ENCODE measurements around the gene TIMM13.
"Not testable (repeated sequence)": the region's sequence is repeated elsewhere in the genome, so short reads cannot be mapped to it uniquely, and the experiment has no call there.

TIMM13 gene

GRCh38 chr19:2427429-2428320, at the start of gene TIMM13:
Gene TIMM13, minus strand, starts transcription at chr19:2427586. Its CDS starts 53 bp downstream, at chr19:2427533.
- DNase-seq = peak; percentile 80

GRCh38 chr19:2476451-2477140, 49.2 kb upstream of the TIMM13 start:
- no peak for DNase-seq

- peak; percentile 72 for DNase-seq
Observed at GRCh38 chr19:2475702-2476450, 48.5 kb upstream of the TIMM13 start, which contains the start of gene GADD45B. Gene GADD45B, plus strand, starts transcription at chr19:2476127. Its CDS starts 232 bp downstream, at chr19:2476359.

- no peak for DNase-seq
Observed at GRCh38 chr19:2475018-2475701, 47.8 kb upstream of the TIMM13 start.

- DNase-seq = no peak
Observed at GRCh38 chr19:2474232-2475017, 47.0 kb upstream of the TIMM13 start.

- not testable (repeated sequence) for DNase-seq
Observed at GRCh38 chr19:2469915-2470200, 42.5 kb upstream of the TIMM13 start.

GRCh38 chr19:2469102-2469914, 41.9 kb upstream of the TIMM13 start:
- DNase-seq = no peak

- no peak for DNase-seq
Observed at GRCh38 chr19:2468596-2468995, 41.2 kb upstream of the TIMM13 start.

- no peak for DNase-seq
Observed at GRCh38 chr19:2464389-2464788, 37.0 kb upstream of the TIMM13 start.

GRCh38 chr19:2463694-2464093, 36.3 kb upstream of the TIMM13 start:
- DNase-seq = not testable (repeated sequence)

- no peak for DNase-seq
Observed at GRCh38 chr19:2462635-2463421, 35.4 kb upstream of the TIMM13 start.

GRCh38 chr19:2461751-2462634, 34.6 kb upstream of the TIMM13 start:
- DNase-seq = no peak

GRCh38 chr19:2460245-2460644, 32.9 kb upstream of the TIMM13 start:
- no peak for DNase-seq

GRCh38 chr19:2458776-2459175, 31.4 kb upstream of the TIMM13 start:
- DNase-seq = not testable (repeated sequence)

GRCh38 chr19:2458054-2458453, 30.7 kb upstream of the TIMM13 start:
- no peak for DNase-seq

GRCh38 chr19:2457394-2458037, 30.1 kb upstream of the TIMM13 start:
- DNase-seq = no peak

GRCh38 chr19:2455851-2456570, 28.6 kb upstream of the TIMM13 start:
- no peak for DNase-seq

All from NCI-H1436 treated with DMSO at 0.1 percent for 48 hours (cell line).